GM21529 (cell line): ENCODE measurements around the gene ZNF878.
"Not testable (repeated sequence)": the region's sequence is repeated elsewhere in the genome, so short reads cannot be mapped to it uniquely, and the experiment has no call there.

Experiments
- ATAC-seq: cut with Tn5 transposase; IDR thresholded peaks from one replicate; pipeline ENCODE4 v1.9.1; 2021; ENCODE audit not compliant: unreplicated experiment

The ZNF878 gene

GRCh38 chr19:12052497-12053169 is at the start of gene ZNF878:
Gene ZNF878 (minus strand): TSS chr19:12052961. CDS start chr19:12052801, 160 bp downstream.
- peak; percentile 91 for ATAC-seq

DNA sequence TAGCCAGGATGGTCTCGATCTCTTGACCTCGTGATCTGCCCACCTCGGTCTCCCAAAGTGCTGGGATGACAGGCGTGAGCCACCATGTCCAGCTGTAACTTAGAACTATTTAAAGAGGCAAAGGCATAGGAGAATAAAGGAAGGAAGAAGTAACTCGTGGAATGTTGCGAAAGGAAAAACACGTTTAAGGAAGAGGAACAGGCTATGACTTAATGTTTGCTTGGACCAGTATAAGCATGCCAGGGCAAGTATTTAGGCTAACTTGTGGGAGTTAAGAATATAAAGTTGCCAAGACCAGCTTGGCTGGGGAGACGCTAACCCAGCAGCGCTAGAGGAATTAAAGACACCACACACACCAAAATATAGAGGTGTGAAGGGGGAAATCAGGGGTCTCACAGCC is 45.3 kb upstream of the ZNF878 start:
- no peak for ATAC-seq

GRCh38 chr19:12095111-12095790 is 42.5 kb upstream of the ZNF878 start:
- ATAC-seq: no peak

GRCh38 chr19:12093777-12094176 is 41.0 kb upstream of the ZNF878 start:
- no peak for ATAC-seq

DNA sequence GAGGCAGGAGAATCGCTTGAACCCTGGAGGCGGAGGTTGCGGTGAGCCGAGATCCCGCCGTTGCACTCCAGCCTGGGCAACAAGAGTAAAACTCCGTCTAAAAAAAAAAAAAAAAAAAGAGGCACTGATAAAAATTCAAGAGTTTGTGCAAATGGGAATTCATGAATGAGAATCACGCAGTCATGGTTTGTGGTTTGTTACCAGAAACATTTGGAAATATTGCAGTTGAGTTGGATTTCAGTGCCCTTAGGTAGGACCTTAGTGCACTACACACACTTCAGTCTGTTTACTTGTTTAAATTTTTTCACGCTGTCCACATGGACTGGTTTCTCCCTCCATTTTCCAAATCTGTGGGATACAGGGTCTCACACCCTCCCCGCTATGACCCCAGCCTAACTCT is 40.2 kb upstream of the ZNF878 start:
- ATAC-seq: no peak

DNA sequence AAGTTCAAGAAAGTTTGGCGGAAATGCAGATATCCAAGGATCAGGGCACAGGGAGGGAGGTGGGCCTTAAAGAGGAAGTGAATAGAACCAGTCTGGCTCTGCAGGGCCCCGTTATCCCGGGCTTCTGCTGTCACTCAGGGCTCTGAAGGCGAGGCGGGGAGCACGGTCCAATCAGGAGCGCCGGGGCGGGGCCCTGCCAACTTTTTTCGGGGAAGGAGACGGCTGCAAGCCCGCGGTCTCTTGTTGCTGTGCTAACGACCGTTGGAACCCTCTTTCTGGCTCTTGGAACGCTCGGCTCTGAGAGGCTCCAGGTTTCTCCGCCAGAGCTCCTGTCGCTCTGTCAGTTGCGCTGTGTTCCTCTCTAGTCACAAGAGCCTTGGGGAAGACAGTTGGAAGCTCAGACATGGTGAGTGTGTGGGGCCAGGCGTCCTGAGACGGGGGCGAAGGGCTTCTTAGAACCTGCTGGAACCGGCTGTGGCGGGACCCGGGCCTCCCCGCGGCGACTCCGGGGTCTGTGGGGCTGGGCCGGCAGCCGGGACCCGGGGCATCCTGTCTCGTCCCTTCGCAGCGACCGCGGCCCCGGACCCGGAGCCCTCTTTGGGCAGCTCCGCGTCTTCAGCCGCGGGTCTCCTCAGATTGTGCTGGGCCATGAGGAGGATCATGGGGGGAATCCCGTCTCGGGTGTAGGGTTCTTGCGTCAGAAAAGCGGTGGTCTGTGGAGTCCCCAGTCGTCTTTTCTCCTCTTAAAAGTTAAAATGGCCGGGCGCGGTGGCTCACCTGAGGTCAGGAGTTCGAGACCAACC is 39.5 kb upstream of the ZNF878 start:
- ATAC-seq: no peak

DNA sequence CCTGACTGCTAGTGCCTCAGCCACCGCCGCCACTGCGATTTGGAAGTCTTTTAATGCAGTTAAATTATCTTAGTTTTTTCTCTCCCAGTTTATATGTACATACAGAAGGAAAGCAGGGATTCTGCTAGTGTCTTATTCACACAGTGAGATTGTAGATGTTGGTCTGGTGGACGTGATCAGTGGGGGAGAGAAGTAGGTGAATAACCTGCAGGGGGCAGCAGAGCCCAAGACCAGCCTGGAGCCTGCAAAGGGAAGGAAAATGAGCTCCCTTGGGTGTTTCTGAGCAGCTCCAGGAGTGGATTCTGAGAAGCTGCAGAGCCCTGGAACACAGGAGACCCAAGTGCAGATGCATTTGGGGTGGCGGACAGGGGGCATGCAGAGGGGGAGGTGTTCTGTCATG is 38.0 kb upstream of the ZNF878 start:
- no peak for ATAC-seq

DNA sequence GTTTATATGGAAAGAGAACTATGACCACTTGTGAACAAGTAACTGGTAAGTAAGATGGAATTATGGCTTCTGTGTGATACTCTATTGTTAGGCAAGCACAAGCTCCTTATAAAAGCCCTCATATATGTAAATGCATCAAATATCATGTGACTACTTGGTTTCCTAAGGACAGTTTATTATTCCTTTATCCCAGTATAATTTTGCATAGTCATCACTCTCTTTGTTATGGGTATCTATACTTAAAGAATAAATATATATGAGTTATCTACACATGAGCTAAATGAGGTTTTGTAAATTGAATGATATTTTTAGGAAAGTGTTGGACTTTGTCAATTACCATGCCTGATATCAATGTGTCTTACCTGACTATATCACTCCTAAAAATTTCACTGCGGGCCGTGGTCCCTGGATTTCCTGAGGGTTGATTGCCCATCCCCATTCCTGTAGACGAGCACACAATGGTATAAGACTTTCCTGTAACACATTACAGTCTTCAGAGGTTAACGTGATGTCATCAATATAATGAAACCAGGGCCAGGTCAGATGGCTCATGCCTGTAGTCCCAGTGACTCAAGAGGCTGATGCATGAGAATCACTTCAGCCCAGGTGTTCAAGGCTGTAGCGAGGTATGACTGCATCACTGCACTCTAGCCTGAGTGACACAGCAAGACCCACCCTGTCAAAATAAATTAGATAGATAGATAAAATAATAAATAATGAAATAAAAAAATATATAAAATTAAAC is 32.5 kb upstream of the ZNF878 start:
- no peak for ATAC-seq

GRCh38 chr19:12083336-12083735 is 30.6 kb upstream of the ZNF878 start:
- ATAC-seq: not testable (repeated sequence)

GRCh38 chr19:12077375-12077774 is 24.6 kb upstream of the ZNF878 start:
- ATAC-seq: no peak

DNA sequence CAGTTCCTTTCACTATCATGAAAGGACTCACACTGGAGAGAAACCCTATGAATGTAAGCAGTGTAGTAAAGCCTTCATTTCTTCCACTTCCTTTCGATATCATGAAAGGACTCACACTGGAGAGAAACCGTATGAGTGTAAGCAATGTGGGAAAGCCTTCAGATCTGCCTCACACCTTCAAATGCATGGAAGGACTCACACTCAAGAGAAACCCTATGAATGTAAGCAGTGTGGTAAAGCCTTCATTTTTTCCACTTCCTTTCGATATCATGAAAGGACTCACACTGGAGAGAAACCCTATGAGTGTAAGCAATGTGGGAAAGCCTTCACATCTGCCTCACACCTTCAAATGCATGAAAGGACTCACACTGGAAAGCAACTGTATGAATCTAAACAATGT is 23.6 kb upstream of the ZNF878 start:
- not testable (repeated sequence) for ATAC-seq

DNA sequence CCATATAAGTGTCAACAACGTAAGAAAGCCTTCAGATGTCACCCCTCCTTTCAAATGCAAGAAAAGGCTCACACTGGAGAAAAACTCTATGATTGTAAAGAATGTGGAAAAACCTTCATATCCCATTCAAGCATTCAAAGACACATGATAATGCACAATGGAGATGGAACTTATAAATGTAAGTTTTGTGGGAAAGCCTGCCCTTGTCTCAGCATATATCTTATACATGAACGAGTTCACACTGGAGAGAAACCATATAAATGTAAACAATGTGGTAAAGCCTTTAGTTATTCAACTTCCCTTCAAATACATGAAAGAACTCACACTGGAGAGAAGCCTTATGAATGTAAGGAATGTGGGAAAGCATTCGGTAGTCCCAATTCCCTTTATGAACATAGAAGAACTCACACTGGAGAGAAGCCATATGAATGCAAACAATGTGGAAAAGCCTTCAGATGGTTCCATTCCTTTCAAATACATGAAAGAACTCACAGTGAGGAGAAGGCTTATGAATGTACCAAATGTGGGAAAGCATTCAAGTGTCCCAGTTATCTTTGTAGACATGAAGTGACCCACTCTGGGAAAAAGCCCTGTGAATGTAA is 22.9 kb upstream of the ZNF878 start:
- no peak for ATAC-seq

DNA sequence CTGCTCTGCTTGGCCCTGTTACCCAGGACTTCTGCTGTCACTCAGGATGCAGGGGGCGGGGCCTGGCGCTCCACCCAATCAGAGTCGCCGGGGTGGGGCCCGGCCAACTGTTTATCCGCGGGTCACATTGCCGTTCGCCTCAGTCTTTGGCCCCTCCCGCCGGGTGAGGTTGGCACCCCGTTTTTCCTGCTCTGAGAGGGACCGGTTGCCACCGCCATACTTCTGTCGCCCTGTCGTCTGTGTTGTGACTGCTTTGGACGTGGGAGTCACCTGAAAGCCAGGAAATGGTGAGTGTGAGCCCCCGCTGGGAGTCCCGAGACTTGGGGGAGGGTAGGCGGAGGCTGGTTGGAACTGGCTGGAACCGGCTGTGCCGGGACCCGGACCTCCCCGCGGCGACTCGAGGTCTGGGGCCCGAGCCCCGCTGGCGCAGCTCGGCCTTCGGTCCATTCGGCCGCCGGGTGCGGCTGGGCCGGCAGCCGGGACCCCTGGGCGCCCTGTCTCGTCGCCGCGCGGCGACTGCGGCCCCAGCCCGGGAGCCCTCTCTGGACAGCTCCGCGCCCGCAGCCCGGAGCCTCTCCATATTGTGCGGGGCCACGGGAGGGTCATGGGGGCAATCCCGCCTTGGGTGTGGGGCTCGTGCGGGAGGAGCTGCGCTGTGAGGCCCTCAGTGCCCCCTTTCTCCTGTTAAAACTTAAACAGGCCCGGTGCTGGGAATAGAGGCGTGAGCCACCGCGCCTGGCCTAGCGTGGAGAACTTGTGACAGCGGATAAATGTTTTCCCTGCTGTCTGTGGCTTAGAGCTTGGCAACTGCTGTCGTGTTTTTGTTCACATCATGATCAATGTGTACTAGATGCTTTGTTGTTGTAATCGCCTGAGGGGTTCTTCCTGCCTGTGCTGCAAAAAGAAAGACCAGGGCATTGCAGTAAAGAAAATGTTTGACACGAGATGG is 12.1 kb upstream of the ZNF878 start, which contains the start of gene ZNF844:
Gene ZNF844, plus strand, starts transcription at position 142 of the 949 bp plus-strand sequence. Its CDS starts 143 bp downstream, at position 285.
- ATAC-seq: peak; percentile 82

- ATAC-seq: no peak
These were observed 3.0 kb upstream of the ZNF878 start for GRCh38 chr19:12055784-12056183.

DNA sequence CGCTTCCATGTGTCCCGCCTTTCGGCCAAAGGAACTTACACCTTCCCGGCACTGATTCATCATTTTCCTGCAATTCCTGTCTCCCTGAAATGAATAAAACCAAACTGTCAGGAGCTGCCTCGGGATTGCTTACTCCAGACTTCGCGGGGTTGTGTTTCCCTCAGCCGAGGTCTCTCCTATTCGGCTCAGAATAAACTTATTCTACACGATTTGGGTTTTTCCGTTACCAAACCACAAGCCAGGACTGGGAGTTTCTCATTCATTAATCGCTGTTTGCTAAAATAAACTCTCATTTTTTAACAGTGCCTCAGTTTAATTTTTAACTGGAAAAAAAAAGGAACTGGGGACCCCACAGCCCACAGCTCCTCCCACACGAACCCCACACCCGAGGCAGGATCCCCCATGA is 667 bp downstream of the ZNF878 start:
- ATAC-seq: no peak

GRCh38 chr19:12047868-12048267 is 4.9 kb downstream of the ZNF878 start:
- ATAC-seq: no peak

- no peak for ATAC-seq
These were observed 8.9 kb downstream of the ZNF878 start for GRCh38 chr19:12043752-12044422.

- no peak for ATAC-seq
These were observed 9.9 kb downstream of the ZNF878 start for GRCh38 chr19:12042893-12043292.
